Measurements from ENCODE around the gene HDAC10. TPM values are rescaled to one million over a fixed set of nuclear protein-coding genes. Genes with fewer than 3 reads are reported as not detected.

The HDAC10 gene
- total RNA-seq, 4 donors from 2014 or later = 1.2 to 40.5 (median 20.6) TPM

DNA sequence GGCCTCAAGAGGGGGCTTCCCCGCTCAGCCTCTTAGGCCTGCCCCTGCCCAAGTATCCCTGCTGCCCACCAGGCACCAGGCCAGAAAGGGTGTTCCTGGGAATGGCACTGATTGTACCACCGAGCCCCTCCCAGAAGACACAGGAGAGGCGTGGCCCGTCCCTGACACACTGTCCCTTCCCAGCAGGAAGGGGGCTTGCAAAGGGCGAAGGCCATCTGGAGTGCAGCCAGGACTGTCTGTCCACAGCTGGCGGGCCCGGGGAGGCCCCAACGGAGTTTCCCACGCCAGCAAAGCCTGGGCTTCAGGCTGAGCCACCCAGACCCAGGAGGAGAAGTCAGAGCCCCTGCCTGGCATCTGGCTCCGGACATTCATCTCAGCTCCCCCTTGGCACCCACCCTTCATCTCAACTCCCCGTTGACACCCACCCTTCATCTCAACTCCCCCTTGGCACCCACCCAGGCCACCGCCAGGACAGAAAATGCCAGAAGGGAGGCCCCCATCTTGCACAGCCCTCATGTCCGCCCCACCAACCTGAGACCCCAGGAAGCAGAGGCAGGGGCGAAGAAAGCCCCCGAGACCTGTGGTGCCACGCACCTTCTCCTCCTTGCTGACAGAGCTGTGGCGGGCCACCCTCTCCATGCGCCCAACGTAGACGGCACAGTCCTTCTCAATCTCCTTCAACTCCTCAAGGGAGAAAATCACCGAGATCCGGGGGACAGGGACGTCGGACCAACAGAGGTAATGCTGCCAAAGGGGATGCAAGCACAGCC is 25.7 kb downstream of the HDAC10 start:
- no peaks in the 10 kb centered on the region for H3K4me1 ChIP-seq
- no peaks in the 10 kb centered on the region for H3K36me3 ChIP-seq
- no peak overlapping the region for H3K4me3 ChIP-seq
- no peak for DNase-seq
- intact Hi-C loops (cut with DNase I; ENCODE audit: low total_unique reads) = no loop called here
- no peaks in the 10 kb centered on the region for H3K27me3 ChIP-seq
- H3K27ac ChIP-seq = no peak overlapping the region
- TF ChIP-seq, protein P1, sequence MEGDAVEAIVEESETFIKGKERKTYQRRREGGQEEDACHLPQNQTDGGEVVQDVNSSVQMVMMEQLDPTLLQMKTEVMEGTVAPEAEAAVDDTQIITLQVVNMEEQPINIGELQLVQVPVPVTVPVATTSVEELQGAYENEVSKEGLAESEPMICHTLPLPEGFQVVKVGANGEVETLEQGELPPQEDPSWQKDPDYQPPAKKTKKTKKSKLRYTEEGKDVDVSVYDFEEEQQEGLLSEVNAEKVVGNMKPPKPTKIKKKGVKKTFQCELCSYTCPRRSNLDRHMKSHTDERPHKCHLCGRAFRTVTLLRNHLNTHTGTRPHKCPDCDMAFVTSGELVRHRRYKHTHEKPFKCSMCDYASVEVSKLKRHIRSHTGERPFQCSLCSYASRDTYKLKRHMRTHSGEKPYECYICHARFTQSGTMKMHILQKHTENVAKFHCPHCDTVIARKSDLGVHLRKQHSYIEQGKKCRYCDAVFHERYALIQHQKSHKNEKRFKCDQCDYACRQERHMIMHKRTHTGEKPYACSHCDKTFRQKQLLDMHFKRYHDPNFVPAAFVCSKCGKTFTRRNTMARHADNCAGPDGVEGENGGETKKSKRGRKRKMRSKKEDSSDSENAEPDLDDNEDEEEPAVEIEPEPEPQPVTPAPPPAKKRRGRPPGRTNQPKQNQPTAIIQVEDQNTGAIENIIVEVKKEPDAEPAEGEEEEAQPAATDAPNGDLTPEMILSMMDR (IDR thresholded peaks at IDR 0.05) = no peak
- no peak for TF ChIP-seq POLR2A (IDR thresholded peaks at IDR 0.05)
- no peaks in the 10 kb centered on the region for H3K9me3 ChIP-seq

GRCh38 chr22:50224071-50224470 is 27.0 kb downstream of the HDAC10 start:
- no peak for DNase-seq
- no peaks in the 10 kb centered on the region for H3K9me3 ChIP-seq
- no peaks in the 10 kb centered on the region for H3K36me3 ChIP-seq
- H3K4me3 ChIP-seq = no peak overlapping the region
- intact Hi-C loops (cut with DNase I; ENCODE audit: low total_unique reads) = no loop called here
- H3K4me1 ChIP-seq = no peaks in the 10 kb centered on the region
- no peak overlapping the region for H3K27ac ChIP-seq
- H3K27me3 ChIP-seq = no peaks in the 10 kb centered on the region
- no peak for TF ChIP-seq POLR2A (IDR thresholded peaks at IDR 0.05)
- TF ChIP-seq, protein P1 (IDR thresholded peaks at IDR 0.05) = no peak

DNA sequence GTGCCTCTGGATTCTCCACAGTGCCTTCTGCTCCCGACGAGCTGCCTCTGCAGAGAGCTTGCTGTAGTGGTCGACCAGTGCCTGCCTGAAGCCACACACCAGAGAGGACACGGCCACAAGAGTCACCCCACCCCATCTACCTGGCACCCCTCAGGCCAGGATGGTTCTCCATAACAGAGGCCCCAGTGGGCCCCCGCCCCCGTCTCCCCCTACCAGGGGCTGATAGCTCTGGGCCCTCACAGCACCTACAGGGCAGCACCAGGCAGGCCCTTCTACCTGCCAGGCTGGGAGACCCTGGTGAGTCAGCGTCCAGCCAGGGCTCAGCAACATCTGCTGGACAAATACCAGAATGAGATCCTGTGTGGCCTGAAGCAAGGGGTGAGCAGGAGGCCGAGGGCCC is 28.6 kb downstream of the HDAC10 start:
- TF ChIP-seq, protein P1 (IDR thresholded peaks at IDR 0.05) = no peak
- TF ChIP-seq POLR2A (IDR thresholded peaks at IDR 0.05) = no peak
- Histone ChIP-seq H3K27me3 (no peaks in the 10 kb centered on the region), H3K36me3 (no peaks in the 10 kb centered on the region), H3K27ac (no peak overlapping the region), H3K4me1 (no peaks in the 10 kb centered on the region), H3K9me3 (no peaks in the 10 kb centered on the region), H3K4me3 (no peak overlapping the region)
- no peak for DNase-seq
- intact Hi-C loops (cut with DNase I; ENCODE audit: low total_unique reads) = no loop called here

DNA sequence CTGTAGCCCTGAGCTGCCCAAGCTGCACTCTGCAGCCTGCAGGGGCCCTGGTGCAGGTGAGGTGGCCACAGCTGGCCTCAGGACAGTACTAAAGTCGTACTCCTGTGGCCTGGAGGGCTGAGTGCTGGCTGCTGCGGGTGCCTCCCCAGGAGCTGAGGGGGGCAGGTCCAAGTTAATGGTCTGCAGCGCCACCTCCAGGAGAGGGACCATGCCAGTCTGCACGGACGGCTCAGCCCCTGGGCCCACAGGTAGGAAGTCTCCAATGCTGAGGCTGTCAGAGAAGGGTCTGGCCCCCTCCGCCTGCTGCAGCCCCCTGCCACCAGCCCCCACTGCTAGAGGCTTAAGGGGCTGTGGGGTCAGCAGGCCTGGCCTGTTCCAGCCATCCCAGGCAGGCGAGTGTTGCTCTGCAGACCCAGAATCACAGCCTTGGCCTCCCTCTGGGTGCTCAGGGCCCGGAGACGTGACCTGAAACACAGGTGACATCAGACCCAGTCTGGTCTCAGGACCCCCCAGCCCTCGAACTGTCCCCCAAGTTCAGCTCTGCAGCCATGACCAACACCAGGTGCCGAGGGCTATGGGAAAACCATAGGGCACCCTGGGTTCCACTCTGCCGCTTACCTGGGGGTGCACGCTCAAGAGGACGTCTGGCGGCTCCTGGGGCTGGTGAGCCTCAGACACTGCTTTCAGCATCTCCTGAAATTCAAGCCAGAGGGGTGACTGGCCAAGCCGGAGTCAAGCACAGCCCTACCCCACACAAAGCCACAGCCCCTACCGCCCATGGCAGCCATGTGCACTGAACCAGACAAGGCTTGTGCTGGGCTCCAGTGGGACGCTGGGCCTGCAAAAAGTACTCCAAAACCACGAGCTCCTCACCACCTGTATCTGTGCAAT is 29.4 kb downstream of the HDAC10 start:
- TF ChIP-seq, protein P1 (IDR thresholded peaks at IDR 0.05) = no peak
- TF ChIP-seq POLR2A (IDR thresholded peaks at IDR 0.05) = no peak
- intact Hi-C loops (cut with DNase I; ENCODE audit: low total_unique reads) = no loop called here

More for the DNA sequence above, 29.4 kb downstream of the HDAC10 start:
- Histone ChIP-seq H3K4me1 (no peaks in the 10 kb centered on the region), H3K27me3 (no peaks in the 10 kb centered on the region), H3K27ac (no peak overlapping the region), H3K9me3 (no peaks in the 10 kb centered on the region), H3K4me3 (no peak overlapping the region), H3K36me3 (no peaks in the 10 kb centered on the region)
- no peak for DNase-seq
